NOMO-1 treated with dmso at 0.1 percent for 144 hours (cell line): Measurements from ENCODE around the gene MRC2.
"Not testable (repeated sequence)": the region's sequence is repeated elsewhere in the genome, so short reads cannot be mapped to it uniquely, and the experiment has no call there.

Source experiments
- DNase-seq: peaks from one replicate; lab custom pipeline; 2025; ENCODE audit not compliant: unreplicated experiment; lab: John Stamatoyannopoulos, UW

MRC2 gene

GRCh38 chr17:62613095-62613494 lies 14.4 kb upstream of the MRC2 start:
- DNase-seq = not testable (repeated sequence)

- DNase-seq = no peak
Measured at GRCh38 chr17:62614142-62614541, 13.3 kb upstream of the MRC2 start.

GRCh38 chr17:62615503-62615902 lies 12.0 kb upstream of the MRC2 start:
- DNase-seq = no peak

- no peak for DNase-seq
Measured at GRCh38 chr17:62616993-62617893, 10.2 kb upstream of the MRC2 start.

- DNase-seq = no peak
Measured at GRCh38 chr17:62617894-62618472, 9.5 kb upstream of the MRC2 start.

GRCh38 chr17:62618647-62619416 lies 8.6 kb upstream of the MRC2 start:
- no peak for DNase-seq

GRCh38 chr17:62619417-62620155 lies 7.9 kb upstream of the MRC2 start:
- no peak for DNase-seq

GRCh38 chr17:62621223-62621622 lies 6.2 kb upstream of the MRC2 start:
- DNase-seq = no peak

- DNase-seq = peak; percentile 25
Measured at GRCh38 chr17:62625184-62625869, 2.1 kb upstream of the MRC2 start.

GRCh38 chr17:62625870-62626200 lies 1.6 kb upstream of the MRC2 start:
- DNase-seq = no peak

GRCh38 chr17:62626719-62627218 lies 701 bp upstream of the MRC2 start:
- DNase-seq = no peak

GRCh38 chr17:62627904-62628633 lies 599 bp downstream of the MRC2 start:
- DNase-seq = no peak

- DNase-seq = no peak
Measured at GRCh38 chr17:62628831-62629555, 1.5 kb downstream of the MRC2 start.

GRCh38 chr17:62629556-62630364 lies 2.3 kb downstream of the MRC2 start:
- DNase-seq = no peak

GRCh38 chr17:62630365-62631085 lies 3.1 kb downstream of the MRC2 start:
- DNase-seq = no peak

- no peak for DNase-seq
Measured at GRCh38 chr17:62631086-62631935, 3.8 kb downstream of the MRC2 start.
